Activated gamma-delta T cell treated with anti-CD3 and anti-CD28 coated beads, Interleukin-2, amount 50 U/mL, for 16 hours (primary cell): ENCODE results near the gene UBE2R2.
"Not testable (repeated sequence)": the region's sequence is repeated elsewhere in the genome, so short reads cannot be mapped to it uniquely, and the experiment has no call there.

Experiments
- DNase-seq: peaks from one replicate; pipeline ENCODE4 v3.0.0-alpha.2; 2020; ENCODE audit warnings: low read depth

The UBE2R2 gene, protein sequence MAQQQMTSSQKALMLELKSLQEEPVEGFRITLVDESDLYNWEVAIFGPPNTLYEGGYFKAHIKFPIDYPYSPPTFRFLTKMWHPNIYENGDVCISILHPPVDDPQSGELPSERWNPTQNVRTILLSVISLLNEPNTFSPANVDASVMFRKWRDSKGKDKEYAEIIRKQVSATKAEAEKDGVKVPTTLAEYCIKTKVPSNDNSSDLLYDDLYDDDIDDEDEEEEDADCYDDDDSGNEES

DNA sequence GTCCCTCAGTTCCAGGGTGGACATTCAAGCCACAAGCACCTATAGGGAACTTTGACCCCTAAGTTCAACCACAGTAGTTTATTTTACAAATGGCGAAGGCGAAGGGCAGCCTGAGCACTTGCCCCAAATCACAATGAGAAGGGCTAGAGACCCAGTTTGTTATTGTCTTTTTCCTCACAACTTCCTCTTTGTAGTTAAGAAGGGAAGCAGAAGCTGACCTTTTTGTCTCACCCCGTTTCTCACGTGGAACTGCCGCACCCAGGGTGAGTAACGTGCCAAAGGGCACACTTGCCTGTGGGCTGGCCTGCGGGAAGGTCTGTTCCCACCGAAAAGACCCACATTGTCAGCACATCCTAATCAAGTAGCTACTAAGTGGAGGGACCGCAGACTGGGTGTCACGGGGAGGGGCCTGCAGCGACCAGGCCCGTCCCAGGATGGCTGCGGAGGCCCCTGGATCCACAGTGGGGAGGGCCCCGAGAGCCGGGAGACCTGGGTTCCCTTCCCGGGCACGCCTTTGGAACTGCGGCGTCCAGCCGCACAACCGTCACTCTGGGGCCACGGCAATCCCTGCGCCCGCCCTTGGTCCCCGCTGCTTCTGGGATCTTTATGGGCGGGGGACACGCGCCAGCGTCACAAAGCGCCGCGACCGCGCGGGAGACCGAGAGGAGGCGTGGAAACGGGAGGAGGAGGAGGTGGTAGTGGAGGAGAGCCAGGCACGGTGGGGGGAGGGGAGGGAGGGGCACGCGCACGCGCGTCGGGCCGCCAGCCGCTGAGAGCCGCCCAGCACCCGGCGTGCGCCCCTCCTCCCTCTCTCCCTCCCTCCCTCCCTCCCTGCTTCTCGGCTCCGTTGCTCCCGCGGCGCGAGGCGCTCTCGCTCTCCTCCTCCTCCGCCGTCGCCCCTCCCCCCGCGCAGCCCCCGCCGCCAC, at the start of gene UBE2R2:
Gene UBE2R2 (plus strand): TSS at position 834 of the 926 bp plus-strand sequence. CDS start 598 bp downstream, outside the sequence.
- DNase-seq = peak; percentile 85

DNA sequence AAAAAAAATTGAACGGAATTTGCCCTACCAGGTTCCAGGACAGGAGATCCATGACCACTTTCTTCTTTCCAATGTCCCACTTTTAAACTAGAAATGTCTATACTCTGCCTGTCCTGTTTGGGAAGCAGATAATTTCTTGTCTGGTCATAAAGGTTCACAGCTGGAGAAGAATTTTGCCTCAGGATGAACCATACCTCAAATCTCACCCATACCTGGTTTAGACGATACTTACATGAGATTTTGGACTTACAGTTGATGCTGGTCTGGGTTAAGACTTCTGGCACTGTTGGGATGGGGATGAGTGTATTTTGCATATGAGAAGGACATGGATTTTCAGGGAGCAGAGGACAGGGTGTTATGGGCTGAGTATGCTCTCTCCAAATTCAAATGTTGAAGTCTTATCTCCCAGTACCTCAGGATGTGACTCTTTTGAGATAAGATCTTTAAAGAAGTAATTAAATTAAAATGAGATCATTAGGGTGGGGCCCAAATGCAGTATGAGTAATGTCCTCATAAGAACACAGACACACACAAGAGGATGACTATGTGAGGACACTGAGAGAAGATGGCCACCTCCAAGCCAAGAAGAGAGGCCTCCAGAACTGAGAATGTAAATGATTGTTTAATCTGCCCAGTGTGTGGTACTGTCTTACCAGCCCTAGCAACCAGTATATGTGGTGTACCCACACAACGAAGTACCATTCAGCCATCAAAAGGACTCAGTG, 46.6 kb upstream of the UBE2R2 start:
- not testable (repeated sequence) for DNase-seq

DNA sequence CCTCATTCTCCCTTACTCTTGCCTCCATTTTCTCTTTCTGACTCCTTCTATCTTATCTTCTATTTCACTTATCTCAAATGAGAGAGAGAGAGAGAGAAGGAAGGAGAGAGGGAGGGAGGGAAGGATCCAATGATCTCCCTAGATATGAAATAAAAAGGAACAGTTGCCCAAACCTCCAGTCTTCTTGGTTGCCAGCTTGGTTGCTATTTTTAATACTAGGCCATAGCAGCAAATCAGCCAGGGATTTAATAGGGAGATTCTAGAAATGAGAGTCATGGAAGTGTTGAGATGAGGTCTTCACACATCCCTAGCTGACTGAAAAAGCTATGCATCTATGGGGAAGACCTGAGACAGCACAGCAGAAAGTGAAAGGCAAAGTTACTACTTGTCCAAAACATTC, 43.8 kb upstream of the UBE2R2 start:
- DNase-seq = not testable (repeated sequence)

DNA sequence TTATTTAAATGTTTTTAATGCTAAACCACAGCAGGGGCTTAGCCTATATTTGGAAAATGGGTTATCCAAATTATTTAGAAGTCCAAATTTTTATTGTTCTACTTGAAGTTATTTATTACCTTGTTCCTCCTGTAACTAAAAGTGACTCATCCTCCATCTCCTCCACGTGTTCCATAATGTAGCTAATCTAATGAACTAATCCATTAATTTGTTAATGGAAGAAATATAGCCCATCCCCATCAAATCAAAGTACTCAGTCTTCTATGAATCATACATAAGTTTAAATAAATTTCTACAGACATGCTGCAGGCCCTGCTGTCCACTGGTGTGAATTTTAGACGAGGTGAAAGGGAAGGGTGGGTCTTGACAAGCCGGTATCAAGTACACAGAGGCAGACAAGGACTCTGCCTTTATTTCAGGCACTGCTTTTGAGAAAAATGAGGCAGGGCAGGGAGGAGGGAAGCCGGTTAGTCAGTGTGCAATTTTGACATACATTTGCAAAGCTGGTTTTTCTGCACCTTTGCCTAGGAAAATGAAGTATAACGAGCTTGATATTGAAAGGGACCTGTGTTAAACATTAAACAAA, 42.8 kb upstream of the UBE2R2 start:
- not testable (repeated sequence) for DNase-seq

DNA sequence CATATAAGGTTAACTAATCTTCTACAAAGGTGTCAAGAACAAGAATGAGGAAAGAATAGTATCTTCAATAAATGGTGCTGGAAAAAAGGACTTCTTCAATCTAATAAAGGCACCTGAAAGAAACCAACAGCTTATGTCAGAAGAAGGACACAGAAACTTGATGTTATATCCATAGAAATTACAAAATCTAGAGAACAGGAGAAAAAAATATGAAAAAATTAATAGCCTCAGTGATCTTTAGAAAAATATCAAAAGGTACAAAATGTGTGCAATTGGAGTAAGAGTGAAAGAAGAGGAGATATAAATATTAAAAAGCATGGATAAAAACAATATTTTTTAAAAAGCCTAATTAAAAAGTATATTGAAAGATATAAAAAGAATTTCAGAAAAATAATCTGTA, 40.4 kb upstream of the UBE2R2 start:
- DNase-seq = no peak

DNA sequence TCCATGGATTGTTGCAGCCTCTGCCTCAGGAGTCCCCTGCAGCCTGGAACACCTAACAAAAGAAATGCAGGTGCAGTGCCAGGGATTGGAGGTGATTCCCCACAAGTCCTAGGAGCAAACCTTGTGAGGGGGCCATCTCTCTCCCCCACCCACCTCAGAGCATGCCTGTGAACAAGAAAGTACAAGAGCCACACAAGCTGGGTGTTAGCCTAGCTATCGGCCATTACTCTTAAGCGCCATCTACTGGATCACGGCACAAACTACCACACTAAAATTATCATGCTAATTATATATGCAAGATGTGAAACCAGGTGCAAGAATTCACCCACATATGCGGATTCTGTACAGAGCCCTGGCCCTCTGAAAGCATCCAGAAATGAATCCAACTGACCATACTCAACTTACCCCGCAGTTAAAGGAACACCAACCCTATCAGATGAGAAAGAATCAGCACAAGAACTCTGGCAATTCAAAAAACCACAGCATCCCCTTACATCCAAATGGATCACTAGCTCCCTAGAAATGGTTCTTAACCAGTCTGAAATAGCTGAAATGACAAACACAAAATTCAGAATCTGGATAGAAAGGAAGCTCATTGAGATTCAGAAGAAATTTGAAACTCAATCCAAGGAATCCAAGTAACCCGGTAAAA, 38.1 kb upstream of the UBE2R2 start:
- DNase-seq = peak; percentile 32

DNA sequence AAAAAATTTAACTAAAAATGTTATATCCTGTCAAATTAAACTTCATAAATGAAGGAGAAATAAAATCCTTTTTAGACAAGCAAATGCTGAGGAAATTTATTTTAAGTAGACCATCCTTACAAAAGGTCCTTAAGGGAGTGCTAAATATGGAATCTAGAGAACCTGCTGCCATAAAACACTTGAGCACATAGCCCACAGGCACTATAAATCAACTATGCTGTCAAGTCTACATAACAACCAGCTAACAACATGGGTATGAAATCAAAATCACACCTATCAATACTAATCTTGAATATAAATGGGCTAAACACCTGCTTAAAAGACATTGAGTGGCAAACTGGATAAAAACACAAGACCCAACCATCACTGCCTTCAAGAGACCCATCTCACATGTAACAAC, 36.7 kb upstream of the UBE2R2 start:
- DNase-seq = no peak

DNA sequence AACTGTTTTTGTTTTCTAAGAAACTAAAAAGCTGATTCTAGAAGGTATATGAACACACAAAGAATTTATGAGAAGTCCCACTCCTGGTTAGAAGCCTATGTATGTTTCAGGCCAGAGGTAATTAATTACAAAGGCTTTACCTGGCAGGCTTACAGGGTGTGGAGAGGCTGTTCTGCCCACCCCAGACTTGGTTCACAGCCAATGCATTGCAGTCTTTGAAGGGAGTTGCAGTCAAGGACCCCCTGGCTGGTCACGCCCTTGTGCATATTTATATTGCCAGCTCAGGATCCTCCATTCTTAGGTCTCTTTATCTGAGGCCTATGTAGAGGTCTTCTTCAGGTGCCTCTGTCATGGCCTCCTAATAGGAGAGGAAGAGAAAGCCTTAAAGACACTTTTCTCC, 35.2 kb upstream of the UBE2R2 start:
- no peak for DNase-seq

DNA sequence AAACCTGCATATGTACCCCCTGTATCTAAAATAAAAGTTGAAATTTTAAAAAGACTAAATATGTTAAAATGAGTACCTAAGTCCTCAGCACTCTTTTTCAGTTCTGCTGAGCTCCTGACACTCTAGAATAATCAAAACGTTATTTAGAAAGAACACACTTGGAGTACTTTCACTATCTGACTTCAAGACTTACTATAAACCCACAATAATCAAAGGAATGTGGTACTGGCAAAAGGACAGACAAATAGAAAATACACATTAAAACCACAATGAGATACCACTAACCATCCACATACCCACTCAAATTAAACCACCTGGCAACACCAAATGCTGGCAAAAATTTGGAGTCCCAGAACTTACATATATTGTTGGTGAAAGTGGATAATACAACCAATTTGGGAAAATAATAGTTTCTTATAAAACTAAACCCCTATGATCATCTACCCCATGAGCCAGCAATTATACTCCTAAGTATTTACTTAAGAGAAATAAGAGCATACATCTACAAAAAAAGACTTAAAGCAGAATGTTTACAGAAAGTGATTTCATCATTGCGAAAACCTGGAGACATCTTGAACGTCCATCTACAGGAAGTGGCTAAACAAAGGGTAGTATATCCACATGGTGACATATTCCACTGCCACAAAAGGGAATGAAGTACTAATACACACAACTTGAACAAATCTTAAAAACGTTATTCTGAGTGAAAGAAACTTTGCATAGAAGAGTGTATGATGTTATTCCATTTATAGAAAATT, 34.4 kb upstream of the UBE2R2 start:
- no peak for DNase-seq

DNA sequence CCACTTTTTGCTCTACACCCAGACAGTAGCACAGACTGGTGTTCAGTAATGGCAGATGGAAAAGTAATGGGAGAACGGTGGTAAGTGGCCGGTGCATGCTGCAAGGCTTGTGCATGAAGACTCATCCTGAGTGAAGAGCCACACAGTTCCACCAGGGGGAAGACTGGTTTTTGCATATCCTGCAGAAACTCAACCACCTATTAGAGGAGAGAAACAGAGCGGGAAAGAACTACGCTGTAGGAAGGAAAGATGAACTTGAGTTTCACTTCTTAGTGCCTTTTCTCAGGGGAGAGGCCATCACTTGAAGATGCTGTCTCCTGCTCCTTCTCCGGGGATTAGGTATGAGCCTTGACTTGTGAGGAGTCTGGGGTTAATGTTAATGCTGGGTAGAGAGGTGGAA, 31.0 kb upstream of the UBE2R2 start:
- no peak for DNase-seq

DNA sequence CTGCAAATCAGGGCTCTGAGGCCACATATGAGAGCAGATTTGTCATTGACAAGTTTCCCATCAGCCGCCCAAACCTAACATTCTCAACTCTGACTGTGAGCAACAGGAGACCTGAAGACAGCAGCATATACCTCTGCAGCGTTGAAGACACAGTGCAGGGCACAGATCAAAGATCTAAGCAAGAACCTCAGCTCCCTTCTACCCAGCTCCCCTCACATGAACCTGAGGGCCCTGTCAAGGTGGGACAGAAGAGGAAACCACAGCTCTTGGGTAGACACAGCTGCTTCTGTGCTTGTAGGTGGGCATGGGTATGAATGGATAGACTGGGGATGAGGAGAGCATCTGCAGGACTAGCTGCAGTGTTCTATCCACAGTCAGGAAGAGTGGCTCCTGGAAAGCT, 30.3 kb upstream of the UBE2R2 start:
- DNase-seq = no peak

DNA sequence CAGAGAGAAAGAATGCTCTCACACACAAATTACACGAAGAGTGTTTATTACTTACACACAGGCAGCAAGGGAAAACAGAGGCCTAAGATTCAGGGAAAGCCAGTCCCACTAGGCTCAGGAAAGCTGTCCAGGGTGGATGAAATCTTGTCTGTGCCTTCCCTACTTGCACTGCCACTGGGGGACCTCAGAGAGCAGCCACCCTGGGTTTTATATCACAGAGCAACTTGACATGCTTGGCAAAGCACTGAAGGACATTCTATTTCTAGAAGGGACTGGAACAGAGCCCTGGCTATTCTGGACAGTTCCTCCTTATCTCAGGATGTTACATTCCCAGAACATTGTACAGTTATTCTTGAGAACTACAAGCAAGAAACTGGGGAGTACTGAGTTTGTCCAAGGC, 29.1 kb upstream of the UBE2R2 start:
- DNase-seq = no peak

DNA sequence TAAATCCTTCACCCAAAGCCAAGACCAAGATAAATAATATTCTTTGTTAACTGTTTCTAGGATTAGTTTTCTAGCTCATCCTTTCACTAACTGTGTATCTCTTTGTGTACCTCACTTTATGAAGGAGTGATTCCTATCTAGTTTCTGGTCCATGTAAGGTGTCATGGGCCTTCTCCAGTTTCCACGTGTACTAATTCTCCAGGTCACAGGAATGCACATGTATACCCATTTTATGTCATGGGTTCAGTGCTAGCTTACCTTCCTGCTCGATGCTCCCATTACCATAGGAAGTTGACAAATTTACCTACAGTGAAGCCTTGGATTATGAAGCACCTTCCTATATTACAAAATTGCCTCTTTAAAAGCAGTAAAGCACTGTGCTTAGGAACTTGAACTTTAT, 27.5 kb upstream of the UBE2R2 start:
- DNase-seq = not testable (repeated sequence)

DNA sequence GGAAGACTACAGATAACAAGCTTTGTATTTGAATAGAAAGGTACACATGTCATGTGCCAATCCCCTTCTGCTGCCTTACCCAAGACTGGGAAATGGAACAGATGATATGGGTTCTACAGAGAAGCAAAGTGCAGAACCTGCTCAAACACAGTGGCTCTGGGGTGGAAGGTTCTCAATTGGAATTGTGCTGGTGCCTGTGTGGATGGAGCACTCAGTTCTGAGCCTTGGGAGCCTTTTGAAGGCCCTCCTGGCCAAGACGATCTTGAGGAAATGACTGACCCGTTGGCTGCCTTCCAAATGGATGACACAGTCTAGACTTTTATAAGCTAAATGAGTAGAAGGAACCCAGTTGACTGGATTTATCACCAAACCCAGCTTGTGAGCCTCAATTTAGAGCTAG, 25.8 kb upstream of the UBE2R2 start:
- no peak for DNase-seq

DNA sequence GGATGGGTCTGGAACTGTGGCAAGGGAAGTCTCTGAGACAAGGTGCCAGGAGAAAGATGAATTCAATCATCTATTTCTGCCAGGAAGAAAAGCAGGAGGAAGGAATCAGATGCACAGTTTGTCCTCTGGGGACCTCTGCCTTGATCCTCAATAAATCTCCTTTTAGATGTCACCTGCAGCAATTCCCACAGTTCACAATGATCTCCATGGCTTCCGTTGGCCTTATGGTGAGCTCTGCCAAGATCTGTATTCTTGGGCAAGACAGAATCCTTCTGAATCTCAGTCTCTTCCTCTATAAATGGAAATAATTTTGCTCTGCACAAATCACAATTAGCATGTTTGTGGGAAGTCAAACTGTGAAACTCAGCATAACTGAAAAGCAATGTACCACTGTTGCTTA, 23.5 kb upstream of the UBE2R2 start:
- not testable (repeated sequence) for DNase-seq

DNA sequence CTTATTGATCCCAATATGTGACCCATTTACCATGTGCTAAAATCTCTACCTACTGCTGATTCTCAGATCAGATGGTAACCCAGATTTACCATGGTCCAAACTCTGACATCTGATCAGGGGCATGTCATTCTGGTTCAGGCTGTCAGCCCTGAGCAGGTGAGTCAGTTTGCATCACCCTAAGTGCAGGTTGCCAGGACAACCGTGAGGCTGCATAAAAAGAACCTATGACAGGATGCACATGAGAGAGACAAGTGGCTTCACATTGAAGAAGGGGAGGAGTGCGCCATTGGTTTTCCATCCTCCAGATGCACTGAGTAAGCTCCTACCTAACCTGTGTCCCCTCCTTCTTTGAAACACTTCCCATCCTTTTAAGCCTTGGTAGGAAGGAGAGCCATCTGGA, 22.4 kb upstream of the UBE2R2 start:
- no peak for DNase-seq

DNA sequence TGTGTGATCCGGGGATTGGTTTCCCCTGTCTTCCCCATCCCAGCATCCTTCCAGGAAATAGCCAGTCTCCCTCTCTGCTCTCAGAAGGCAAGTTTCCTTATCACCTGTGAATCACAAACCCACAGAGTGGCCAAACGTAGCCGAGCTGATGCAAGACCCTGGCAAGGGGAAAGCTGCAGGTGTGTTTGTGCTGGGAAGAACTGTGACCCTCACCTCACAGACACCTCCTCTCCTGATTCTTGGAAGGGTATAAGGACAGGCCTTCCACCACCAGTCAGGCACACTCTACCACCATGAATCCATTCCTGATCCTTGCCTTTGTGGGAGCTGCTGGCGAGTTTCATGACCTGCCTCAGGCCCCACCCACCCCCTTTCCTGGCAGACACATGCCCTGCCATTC, 21.7 kb upstream of the UBE2R2 start, which contains the start of gene PRSS3:
Gene PRSS3 (plus strand): TSS at position 281 of the 400 bp plus-strand sequence. CDS start 13 bp downstream, at position 294.
- DNase-seq = no peak

DNA sequence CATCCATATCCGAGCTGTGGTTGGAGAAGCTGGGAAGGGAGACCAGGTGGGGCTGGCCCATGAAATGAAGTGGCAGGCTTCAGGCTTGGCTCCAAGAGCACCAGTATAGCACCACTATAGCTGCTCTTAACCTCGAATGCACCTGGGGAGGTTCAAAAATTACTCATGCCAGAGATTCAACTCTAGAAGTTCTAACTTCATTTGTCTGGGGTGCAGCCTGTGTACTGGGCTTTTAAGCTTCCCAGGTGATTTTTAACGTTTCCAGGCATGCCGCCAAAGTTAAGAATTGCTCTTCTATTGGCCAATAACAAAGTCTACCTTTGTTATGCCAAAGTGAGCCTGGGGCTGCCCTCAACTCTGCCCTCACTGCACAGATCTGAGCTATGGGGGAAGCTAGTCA, 21.1 kb upstream of the UBE2R2 start:
- DNase-seq = no peak

DNA sequence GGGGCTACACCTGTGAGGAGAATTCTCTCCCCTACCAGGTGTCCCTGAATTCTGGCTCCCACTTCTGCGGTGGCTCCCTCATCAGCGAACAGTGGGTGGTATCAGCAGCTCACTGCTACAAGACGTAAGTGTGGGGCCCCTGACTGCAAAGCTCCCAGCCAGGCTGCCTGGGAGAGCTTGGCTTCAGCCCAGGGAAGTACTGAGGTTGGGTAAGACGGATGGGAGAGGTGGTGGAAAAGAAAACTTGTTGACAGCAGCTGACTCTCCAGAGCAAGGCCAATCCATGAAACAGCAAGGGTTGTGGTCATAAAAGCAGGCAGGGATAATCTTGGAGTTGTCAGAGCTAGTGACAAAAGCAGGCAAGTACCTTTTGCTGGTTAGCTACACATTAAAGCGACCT, 20.3 kb upstream of the UBE2R2 start:
- not testable (repeated sequence) for DNase-seq

DNA sequence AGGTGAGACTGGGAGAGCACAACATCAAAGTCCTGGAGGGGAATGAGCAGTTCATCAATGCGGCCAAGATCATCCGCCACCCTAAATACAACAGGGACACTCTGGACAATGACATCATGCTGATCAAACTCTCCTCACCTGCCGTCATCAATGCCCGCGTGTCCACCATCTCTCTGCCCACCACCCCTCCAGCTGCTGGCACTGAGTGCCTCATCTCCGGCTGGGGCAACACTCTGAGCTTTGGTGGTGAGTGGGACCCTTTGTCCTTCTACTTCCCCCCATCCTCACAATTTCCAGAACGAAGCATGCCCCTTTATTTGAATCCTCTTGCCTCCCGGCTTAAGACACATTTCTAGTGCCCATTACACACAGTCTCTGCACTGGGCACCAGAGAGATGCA, 19.1 kb upstream of the UBE2R2 start:
- no peak for DNase-seq

DNA sequence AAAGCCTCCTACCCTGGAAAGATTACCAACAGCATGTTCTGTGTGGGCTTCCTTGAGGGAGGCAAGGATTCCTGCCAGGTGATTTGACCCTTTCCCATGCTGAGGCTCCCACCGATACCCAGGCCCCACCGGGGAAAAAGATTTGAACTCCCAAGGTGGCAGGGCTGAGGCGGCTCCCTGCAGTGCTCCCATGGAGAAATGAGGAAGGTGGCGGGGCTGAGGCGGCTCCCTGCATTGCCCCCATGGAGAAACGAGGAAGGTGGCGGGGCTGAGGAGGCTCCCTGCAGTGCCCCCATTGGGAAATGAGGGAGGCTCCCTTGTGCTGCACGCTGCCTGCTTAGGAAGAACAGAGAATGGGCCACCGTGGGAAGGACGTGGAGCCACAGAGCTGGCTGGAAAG, 18.4 kb upstream of the UBE2R2 start:
- no peak for DNase-seq
